Brain microvascular endothelial cell (primary cell): ENCODE results near the gene PNPO.
A peak's percentile ranks its signal among the peaks of the same experiment; 100 is the strongest.

Experiments
- DNase-seq: peaks from one replicate; pipeline ENCODE4 v3.0.0-alpha.2; 2020
- H3K27ac ChIP-seq: fragments of 250-450 bp; sonication (Bioruptor Pico); 2 replicates; pipeline ENCODE4 v1.5.1; 2020; ENCODE audit warnings: mild to moderate bottlenecking, moderate library complexity
- H3K27me3 ChIP-seq: fragments of 250-450 bp; sonication (Bioruptor Pico); replicated peaks from 2 replicates; pipeline ENCODE4 v1.5.1; 2020; ENCODE audit warnings: mild to moderate bottlenecking
- H3K36me3 ChIP-seq: fragments of 250-450 bp; sonication (Bioruptor Pico); replicated peaks from 2 replicates; pipeline ENCODE4 v1.5.1; 2020; ENCODE audit warnings: mild to moderate bottlenecking
- H3K4me3 ChIP-seq: 2 replicates; pipeline ENCODE4 v1.5.1; 2011; ENCODE audit warnings: low read depth, mild to moderate bottlenecking, control low read depth, low read length, moderate library complexity
- CTCF ChIP-seq: IDR thresholded peaks from 2 replicates; pipeline ENCODE4 v1.5.1; 2011; ENCODE audit warnings: low read depth, mild to moderate bottlenecking, moderate library complexity, low read length, control low read depth, inconsistent platforms; ENCODE audit errors: missing control alignments
- in situ Hi-C: cut with HindIII; loops from 2 replicates; pipeline ENCODE4 v1.10.0; 2017; ENCODE audit warnings: low sequenced_read_pairs, low pct_ligation_motif_present

Gene PNPO

GRCh38 chr17:47948706-47949196, 7.4 kb downstream of the PNPO start:
- Histone ChIP-seq H3K27me3 (no peaks in the 10 kb centered on the region), H3K27ac (no peak overlapping the region), H3K36me3 (peaks cover 12% of the 10 kb centered on the region), H3K4me3 (no peak overlapping the region)
- in situ Hi-C loops: no loop called here
- no peak for TF ChIP-seq CTCF
- DNase-seq: no peak

GRCh38 chr17:47949197-47949759, 7.9 kb downstream of the PNPO start:
- DNase-seq: peak; percentile 70
- in situ Hi-C loops: no loop called here
- TF ChIP-seq CTCF: peak; percentile 94
- H3K4me3 ChIP-seq: peak overlapping the region; percentile 12
- peaks cover 12% of the 10 kb centered on the region for H3K36me3 ChIP-seq
- no peaks in the 10 kb centered on the region for H3K27me3 ChIP-seq
- H3K27ac ChIP-seq: no peak overlapping the region

- TF ChIP-seq CTCF: no peak
- Histone ChIP-seq H3K27ac (no peak overlapping the region), H3K36me3 (peaks cover 12% of the 10 kb centered on the region), H3K27me3 (no peaks in the 10 kb centered on the region), H3K4me3 (no peak overlapping the region)
- no peak for DNase-seq
- in situ Hi-C loops: no loop called here
These were observed 8.6 kb downstream of the PNPO start for GRCh38 chr17:47949946-47950345.

GRCh38 chr17:47950448-47950847, 9.1 kb downstream of the PNPO start:
- no peak for TF ChIP-seq CTCF
- DNase-seq: no peak
- in situ Hi-C loops: no loop called here
- Histone ChIP-seq H3K27me3 (no peaks in the 10 kb centered on the region), H3K4me3 (no peak overlapping the region), H3K36me3 (peaks cover 9% of the 10 kb centered on the region), H3K27ac (no peak overlapping the region)

- Histone ChIP-seq H3K27me3 (no peaks in the 10 kb centered on the region), H3K4me3 (no peak overlapping the region), H3K36me3 (no peaks in the 10 kb centered on the region), H3K27ac (no peak overlapping the region)
- no peak for DNase-seq
- in situ Hi-C loops: no loop called here
- TF ChIP-seq CTCF: no peak
These were observed 11.0 kb downstream of the PNPO start for GRCh38 chr17:47952171-47953021.

- peak; percentile 30 for TF ChIP-seq CTCF
- no peak for DNase-seq
- H3K36me3 ChIP-seq: no peaks in the 10 kb centered on the region
- peaks cover 3% of the 10 kb centered on the region for H3K27me3 ChIP-seq
- in situ Hi-C loops: no loop called here
- no peak overlapping the region for H3K4me3 ChIP-seq
- no peak overlapping the region for H3K27ac ChIP-seq
These were observed 12.5 kb downstream of the PNPO start for GRCh38 chr17:47953909-47954308.
